ENCODE measurements around the gene KRT26.
"Not testable (repeated sequence)": the region's sequence is repeated elsewhere in the genome, so short reads cannot be mapped to it uniquely, and the experiment has no call there.

DNA sequence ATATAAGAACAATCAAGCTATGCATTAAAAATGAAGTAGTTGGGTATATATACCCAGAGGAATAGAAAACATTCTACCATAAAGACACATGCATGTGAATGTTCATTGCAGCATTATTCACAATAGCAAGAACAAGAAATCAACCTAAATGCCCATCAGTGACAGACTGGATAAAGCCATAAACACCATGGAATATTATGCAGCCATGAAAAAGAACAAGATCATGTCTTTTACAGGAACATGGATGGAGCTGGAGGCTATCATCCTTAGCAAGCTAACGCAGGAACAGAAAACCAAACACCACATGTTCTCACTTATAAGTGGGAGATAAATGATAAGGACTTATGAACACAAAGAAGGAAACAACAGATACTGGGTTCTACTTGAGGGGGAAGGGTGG is 23.3 kb downstream of the KRT26 start:
- TF ChIP-seq, protein P1, sequence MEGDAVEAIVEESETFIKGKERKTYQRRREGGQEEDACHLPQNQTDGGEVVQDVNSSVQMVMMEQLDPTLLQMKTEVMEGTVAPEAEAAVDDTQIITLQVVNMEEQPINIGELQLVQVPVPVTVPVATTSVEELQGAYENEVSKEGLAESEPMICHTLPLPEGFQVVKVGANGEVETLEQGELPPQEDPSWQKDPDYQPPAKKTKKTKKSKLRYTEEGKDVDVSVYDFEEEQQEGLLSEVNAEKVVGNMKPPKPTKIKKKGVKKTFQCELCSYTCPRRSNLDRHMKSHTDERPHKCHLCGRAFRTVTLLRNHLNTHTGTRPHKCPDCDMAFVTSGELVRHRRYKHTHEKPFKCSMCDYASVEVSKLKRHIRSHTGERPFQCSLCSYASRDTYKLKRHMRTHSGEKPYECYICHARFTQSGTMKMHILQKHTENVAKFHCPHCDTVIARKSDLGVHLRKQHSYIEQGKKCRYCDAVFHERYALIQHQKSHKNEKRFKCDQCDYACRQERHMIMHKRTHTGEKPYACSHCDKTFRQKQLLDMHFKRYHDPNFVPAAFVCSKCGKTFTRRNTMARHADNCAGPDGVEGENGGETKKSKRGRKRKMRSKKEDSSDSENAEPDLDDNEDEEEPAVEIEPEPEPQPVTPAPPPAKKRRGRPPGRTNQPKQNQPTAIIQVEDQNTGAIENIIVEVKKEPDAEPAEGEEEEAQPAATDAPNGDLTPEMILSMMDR (tag by site-specific recombination; IDR thresholded peaks at IDR 0.05): not testable (repeated sequence)
- TF ChIP-seq ZNF571 (tag by site-specific recombination; IDR thresholded peaks at IDR 0.05); ZFP37 (tag by site-specific recombination; IDR thresholded peaks at IDR 0.05); ZNF768 (tag by site-specific recombination; IDR thresholded peaks at IDR 0.05); SETDB1 (IDR thresholded peaks at IDR 0.05; ENCODE audit: insufficient read length, low read length); ZNF10 (tag by site-specific recombination; IDR thresholded peaks at IDR 0.05); ZNF558 (tag by site-specific recombination; IDR thresholded peaks at IDR 0.05); ZNF335 (tag by site-specific recombination; conservative IDR thresholded peaks at IDR 0.05); PRDM1 (tag by site-specific recombination; IDR thresholded peaks at IDR 0.05): not testable (repeated sequence)
- TF ChIP-seq, protein P2, sequence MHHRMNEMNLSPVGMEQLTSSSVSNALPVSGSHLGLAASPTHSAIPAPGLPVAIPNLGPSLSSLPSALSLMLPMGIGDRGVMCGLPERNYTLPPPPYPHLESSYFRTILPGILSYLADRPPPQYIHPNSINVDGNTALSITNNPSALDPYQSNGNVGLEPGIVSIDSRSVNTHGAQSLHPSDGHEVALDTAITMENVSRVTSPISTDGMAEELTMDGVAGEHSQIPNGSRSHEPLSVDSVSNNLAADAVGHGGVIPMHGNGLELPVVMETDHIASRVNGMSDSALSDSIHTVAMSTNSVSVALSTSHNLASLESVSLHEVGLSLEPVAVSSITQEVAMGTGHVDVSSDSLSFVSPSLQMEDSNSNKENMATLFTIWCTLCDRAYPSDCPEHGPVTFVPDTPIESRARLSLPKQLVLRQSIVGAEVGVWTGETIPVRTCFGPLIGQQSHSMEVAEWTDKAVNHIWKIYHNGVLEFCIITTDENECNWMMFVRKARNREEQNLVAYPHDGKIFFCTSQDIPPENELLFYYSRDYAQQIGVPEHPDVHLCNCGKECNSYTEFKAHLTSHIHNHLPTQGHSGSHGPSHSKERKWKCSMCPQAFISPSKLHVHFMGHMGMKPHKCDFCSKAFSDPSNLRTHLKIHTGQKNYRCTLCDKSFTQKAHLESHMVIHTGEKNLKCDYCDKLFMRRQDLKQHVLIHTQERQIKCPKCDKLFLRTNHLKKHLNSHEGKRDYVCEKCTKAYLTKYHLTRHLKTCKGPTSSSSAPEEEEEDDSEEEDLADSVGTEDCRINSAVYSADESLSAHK (tag by site-specific recombination; IDR thresholded peaks at IDR 0.05): not testable (repeated sequence)
- TF ChIP-seq, protein P3, sequence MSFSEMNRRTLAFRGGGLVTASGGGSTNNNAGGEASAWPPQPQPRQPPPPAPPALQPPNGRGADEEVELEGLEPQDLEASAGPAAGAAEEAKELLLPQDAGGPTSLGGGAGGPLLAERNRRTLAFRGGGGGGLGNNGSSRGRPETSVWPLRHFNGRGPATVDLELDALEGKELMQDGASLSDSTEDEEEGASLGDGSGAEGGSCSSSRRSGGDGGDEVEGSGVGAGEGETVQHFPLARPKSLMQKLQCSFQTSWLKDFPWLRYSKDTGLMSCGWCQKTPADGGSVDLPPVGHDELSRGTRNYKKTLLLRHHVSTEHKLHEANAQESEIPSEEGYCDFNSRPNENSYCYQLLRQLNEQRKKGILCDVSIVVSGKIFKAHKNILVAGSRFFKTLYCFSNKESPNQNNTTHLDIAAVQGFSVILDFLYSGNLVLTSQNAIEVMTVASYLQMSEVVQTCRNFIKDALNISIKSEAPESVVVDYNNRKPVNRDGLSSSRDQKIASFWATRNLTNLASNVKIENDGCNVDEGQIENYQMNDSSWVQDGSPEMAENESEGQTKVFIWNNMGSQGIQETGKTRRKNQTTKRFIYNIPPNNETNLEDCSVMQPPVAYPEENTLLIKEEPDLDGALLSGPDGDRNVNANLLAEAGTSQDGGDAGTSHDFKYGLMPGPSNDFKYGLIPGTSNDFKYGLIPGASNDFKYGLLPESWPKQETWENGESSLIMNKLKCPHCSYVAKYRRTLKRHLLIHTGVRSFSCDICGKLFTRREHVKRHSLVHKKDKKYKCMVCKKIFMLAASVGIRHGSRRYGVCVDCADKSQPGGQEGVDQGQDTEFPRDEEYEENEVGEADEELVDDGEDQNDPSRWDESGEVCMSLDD (tag by site-specific recombination; IDR thresholded peaks at IDR 0.05): not testable (repeated sequence)
- TF ChIP-seq, protein P4, sequence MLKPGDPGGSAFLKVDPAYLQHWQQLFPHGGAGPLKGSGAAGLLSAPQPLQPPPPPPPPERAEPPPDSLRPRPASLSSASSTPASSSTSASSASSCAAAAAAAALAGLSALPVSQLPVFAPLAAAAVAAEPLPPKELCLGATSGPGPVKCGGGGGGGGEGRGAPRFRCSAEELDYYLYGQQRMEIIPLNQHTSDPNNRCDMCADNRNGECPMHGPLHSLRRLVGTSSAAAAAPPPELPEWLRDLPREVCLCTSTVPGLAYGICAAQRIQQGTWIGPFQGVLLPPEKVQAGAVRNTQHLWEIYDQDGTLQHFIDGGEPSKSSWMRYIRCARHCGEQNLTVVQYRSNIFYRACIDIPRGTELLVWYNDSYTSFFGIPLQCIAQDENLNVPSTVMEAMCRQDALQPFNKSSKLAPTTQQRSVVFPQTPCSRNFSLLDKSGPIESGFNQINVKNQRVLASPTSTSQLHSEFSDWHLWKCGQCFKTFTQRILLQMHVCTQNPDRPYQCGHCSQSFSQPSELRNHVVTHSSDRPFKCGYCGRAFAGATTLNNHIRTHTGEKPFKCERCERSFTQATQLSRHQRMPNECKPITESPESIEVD (tag by site-specific recombination; IDR thresholded peaks at IDR 0.05): not testable (repeated sequence)

Data from HEK293 (cell line).